GM12873 (cell line): ENCODE measurements around the gene SCN3A.

Source experiments
- TF ChIP-seq, protein P1 (sequence below): IDR thresholded peaks from 2 replicates; pipeline ENCODE4 v1.5.1; 2012; ENCODE audit warnings: low read depth, mild to moderate bottlenecking, moderate library complexity, low read length, control low read depth; ENCODE audit not compliant: insufficient read depth; ENCODE audit errors: missing control alignments

SCN3A gene

DNA sequence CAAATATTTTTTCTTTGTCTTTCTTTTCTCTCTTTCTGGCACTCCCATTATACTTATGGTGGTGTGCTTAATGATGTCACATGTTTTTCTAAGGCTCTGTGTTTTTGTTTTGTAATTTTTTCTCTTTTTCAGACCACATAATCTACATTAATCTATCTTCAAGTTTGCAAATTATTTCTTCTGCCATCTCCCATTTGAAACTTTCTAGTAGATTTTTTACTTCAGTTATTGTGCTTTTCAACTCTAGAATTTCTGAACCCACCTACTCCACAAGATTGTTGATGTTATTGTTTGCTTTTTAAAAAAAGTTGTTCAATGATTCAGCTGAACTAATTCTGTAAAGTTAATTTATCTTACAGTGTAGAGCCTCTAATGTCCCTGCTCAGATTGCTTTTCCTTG, 121.4 kb downstream of the SCN3A start:
- TF ChIP-seq, protein P1, sequence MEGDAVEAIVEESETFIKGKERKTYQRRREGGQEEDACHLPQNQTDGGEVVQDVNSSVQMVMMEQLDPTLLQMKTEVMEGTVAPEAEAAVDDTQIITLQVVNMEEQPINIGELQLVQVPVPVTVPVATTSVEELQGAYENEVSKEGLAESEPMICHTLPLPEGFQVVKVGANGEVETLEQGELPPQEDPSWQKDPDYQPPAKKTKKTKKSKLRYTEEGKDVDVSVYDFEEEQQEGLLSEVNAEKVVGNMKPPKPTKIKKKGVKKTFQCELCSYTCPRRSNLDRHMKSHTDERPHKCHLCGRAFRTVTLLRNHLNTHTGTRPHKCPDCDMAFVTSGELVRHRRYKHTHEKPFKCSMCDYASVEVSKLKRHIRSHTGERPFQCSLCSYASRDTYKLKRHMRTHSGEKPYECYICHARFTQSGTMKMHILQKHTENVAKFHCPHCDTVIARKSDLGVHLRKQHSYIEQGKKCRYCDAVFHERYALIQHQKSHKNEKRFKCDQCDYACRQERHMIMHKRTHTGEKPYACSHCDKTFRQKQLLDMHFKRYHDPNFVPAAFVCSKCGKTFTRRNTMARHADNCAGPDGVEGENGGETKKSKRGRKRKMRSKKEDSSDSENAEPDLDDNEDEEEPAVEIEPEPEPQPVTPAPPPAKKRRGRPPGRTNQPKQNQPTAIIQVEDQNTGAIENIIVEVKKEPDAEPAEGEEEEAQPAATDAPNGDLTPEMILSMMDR = no peak

DNA sequence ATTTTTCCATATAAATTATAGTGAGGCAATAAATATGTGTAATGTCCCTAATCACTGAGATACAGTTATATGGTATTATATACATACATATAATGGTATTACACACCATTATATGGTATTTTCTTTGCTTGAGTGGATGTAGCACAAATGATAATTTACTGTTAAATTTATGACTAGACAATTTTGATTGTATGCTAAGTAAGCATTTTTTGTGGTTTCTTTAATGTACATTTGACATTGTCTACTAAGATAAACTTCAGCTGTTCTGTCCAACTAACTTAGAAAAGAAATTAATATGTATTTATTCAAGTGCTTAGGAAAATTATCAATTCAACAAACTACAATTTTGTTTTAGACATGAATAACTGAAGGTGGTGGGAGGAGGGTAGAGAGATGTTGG, 122.6 kb downstream of the SCN3A start:
- TF ChIP-seq, protein P1 = no peak

DNA sequence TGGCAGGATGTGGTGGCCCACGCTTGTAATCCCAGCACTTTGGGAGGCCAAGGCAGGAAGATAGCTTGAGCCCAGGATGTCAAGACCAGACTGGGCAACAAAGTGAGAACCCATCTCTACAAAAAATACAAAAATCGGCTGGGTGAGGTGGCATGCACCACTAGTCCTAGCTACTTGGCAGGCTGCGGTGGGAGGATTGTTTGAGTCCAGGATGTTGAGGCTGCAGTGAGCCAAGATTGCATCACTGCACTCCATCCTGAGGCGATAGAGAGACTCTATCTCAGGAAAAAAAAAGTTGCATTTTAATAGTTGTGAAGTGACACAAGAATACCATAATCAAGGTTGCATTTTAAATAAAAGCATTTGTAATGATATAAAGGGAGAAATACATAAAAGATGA, 124.4 kb downstream of the SCN3A start:
- TF ChIP-seq, protein P1 = no peak

DNA sequence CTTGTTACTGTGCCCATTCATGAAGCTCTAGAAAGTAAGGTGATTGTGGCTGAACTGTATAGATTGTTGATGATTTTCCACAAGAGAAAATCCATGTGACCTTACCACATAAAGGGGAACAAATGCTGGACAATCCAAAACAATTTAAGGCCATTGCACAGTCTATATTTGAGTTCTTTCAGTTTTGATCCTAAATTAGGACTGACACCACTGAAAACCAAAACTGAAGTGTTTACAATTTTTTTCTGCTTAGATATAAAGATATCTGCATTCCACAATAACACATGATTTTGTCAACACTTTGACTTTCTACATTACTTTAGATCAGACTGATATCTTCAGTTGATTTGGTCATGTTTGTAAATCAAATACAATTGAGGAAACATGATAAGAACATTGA, 124.9 kb downstream of the SCN3A start:
- TF ChIP-seq, protein P1 = no peak

DNA sequence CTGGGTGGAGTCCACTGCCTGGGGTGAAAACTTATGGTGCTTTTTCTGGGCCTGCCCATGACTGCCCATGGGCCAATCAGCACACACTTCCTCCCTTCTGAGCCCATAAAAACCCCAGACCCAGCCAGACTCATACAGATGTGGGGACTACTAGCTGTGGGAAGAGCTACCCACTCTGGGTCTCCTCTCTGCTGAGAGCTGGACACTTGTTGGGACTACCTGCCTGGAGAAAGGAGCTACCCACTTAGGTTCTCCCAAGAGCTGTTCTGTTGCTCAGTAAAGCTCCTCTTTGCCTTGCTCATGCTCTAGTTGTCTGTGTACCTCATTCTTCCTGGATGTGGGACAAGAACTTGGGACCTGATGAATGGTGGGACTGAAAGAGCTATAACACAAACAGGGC, 129.0 kb downstream of the SCN3A start:
- TF ChIP-seq, protein P1 = no peak

DNA sequence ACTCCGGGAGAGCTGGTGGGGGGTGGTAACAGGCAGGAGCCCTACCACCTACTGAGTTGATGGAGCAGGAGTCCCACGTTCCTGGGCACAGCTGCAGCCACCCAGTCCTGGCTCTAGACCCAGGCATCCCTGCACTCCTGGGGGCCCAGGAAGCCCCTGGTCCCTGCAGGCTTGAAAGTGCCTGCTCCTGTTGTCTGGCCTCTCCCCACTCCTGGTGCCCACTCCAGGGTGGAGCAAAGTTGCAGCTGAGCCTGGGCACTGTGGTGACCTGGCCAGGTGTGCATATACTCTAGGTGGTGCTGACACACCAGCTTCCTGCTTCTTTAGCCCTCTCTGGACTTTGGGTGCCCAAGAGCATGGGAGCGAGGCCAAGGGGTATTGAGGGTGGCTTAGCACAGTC, 129.5 kb downstream of the SCN3A start:
- TF ChIP-seq, protein P1 = no peak

DNA sequence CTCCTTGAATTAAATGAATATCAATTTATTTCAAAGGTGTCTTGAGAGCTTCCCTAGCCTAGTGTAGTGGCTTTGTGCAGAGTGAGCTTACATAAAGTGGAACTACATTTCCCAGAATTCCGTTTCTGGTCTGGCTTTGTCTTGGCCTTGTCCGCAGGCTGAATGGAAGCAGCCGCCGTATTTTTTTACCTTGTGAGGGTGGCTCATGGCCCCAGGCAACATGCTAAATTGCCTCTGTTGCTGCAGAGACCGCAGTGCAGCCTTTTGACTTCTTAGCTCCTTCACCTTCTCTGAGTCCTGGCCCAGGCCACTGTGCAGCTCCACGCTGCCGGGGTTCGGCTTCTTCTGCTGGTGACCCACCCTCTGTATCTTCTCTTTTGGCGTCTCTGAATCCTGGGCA, 133.8 kb downstream of the SCN3A start:
- TF ChIP-seq, protein P1 = no peak
